IMR-90 (cell line): ENCODE data around the gene KRT35. TPM values are rescaled to one million over a fixed set of nuclear protein-coding genes. Genes with fewer than 3 reads are reported as not detected.

Experiments used
- ATAC-seq: fragments of 200-7000 bp; cut with Tn5 transposase; 2 replicates; pipeline ENCODE4 v1.9.1; 2020; ENCODE audit warnings: low read depth, mild to moderate bottlenecking, moderate library complexity
- BruUV-seq: library from RNA; stranded (reverse); fragments of 400-500 nt; replicated peaks from 2 replicates; lab custom pipeline; 2021; lab: Mats Ljungman, UMichigan
- CTCF ChIA-PET: fragments of 300-600 bp; formaldehyde crosslinking; extraction: SDS; loops from one replicate; lab custom pipeline; 2021; ENCODE audit warnings: antibody characterized with exemption; lab: Yijun Ruan, JAX
- POLR2A ChIA-PET: fragments of 300-600 bp; sonication (Branson Sonifier 250); formaldehyde crosslinking; loops from one replicate; lab custom pipeline; 2022; ENCODE audit warnings: antibody characterized with exemption; ENCODE audit not compliant: unreplicated experiment; lab: Charles Lee
- DNase-seq: peaks from one replicate; pipeline ENCODE4 v3.0.0; 2013
- H2AFZ ChIP-seq: replicated peaks from 2 replicates; pipeline ENCODE3; 2013; ENCODE audit warnings: low read length, mild to moderate bottlenecking; ENCODE audit not compliant: poor library complexity
- H2AK5ac ChIP-seq: 2 replicates; pipeline ENCODE4 v1.6.1; 2013; ENCODE audit warnings: low read depth, low read length, inconsistent platforms
- H2AK9ac ChIP-seq: replicated peaks from 2 replicates; pipeline ENCODE3; 2013; ENCODE audit warnings: mild to moderate bottlenecking, low read depth, low read length, moderate library complexity; ENCODE audit not compliant: poor library complexity
- H2BK120ac ChIP-seq: 2 replicates; pipeline ENCODE4 v1.6.1; 2013; ENCODE audit warnings: low read depth, low read length, inconsistent platforms
- H2BK15ac ChIP-seq: 3 replicates; pipeline ENCODE4 v1.6.1; 2013; ENCODE audit warnings: low read depth, low read length, inconsistent platforms
- H2BK20ac ChIP-seq: 2 replicates; pipeline ENCODE4 v1.6.1; 2013; ENCODE audit warnings: low read depth, mild to moderate bottlenecking, inconsistent platforms, low read length, moderate library complexity
- H2BK5ac ChIP-seq: 2 replicates; pipeline ENCODE4 v1.6.1; 2013; ENCODE audit warnings: mild to moderate bottlenecking, low read depth, low read length, inconsistent platforms; ENCODE audit not compliant: poor library complexity, severe bottlenecking
- H3K14ac ChIP-seq: replicated peaks from 2 replicates; pipeline ENCODE4 v1.6.1; 2013; ENCODE audit warnings: low read depth, low read length, inconsistent platforms
- H3K18ac ChIP-seq: 2 replicates; pipeline ENCODE4 v1.6.1; 2013; ENCODE audit warnings: low read depth, low read length, control low read depth
- H3K23ac ChIP-seq: 2 replicates; pipeline ENCODE4 v1.6.1; 2013; ENCODE audit warnings: low read depth, low read length, inconsistent platforms
- H3K27ac ChIP-seq: 2 replicates; pipeline ENCODE4 v1.5.1; 2013; ENCODE audit warnings: mild to moderate bottlenecking, control low read depth, low read length; ENCODE audit not compliant: insufficient read depth
- H3K27me3 ChIP-seq: 2 replicates; pipeline ENCODE4 v1.6.1; 2013; ENCODE audit warnings: low read length; ENCODE audit not compliant: control insufficient read depth, insufficient read depth
- H3K36me3 ChIP-seq: 2 replicates; pipeline ENCODE4 v1.6.1; 2013; ENCODE audit warnings: low read length, mixed read lengths; ENCODE audit not compliant: control insufficient read depth, insufficient read depth
- H3K4ac ChIP-seq: 2 replicates; pipeline ENCODE4 v1.6.1; 2013; ENCODE audit warnings: low read depth, low read length, inconsistent platforms
- H3K4me1 ChIP-seq: 2 replicates; pipeline ENCODE4 v1.6.1; 2013; ENCODE audit warnings: low read length, mixed read lengths; ENCODE audit not compliant: control insufficient read depth, insufficient read depth
- H3K4me2 ChIP-seq: 2 replicates; pipeline ENCODE4 v1.6.1; 2013; ENCODE audit warnings: low read depth, mild to moderate bottlenecking, control low read depth, low read length, moderate library complexity
- H3K4me3 ChIP-seq: 2 replicates; pipeline ENCODE4 v1.5.1; 2013; ENCODE audit warnings: low read depth, mild to moderate bottlenecking, control low read depth, low read length, moderate library complexity; ENCODE audit not compliant: insufficient read depth
- H3K56ac ChIP-seq: 2 replicates; pipeline ENCODE4 v1.6.1; 2013; ENCODE audit warnings: low read length, inconsistent platforms; ENCODE audit not compliant: insufficient read depth; ENCODE audit errors: extremely low read depth
- H3K79me1 ChIP-seq, 2 experiments: 2 replicates each; pipeline ENCODE4 v1.6.1; 2013; ENCODE audit warnings: low read length in 2 of 2, inconsistent platforms in 1 of 2, low read depth in 1 of 2
- H3K9ac ChIP-seq: 2 replicates; pipeline ENCODE4 v1.6.1; 2013; ENCODE audit warnings: low read depth, low read length, control low read depth
- H3K9me1 ChIP-seq: 2 replicates; pipeline ENCODE4 v1.6.1; 2013; ENCODE audit warnings: low read length, inconsistent platforms; ENCODE audit not compliant: insufficient read depth
- H3K9me3 ChIP-seq: 2 replicates; pipeline ENCODE4 v1.6.1; 2013; ENCODE audit warnings: low read length; ENCODE audit not compliant: control insufficient read depth, insufficient read depth
- H4K20me1 ChIP-seq: 2 replicates; pipeline ENCODE4 v1.6.1; 2013; ENCODE audit warnings: low read length, inconsistent platforms; ENCODE audit not compliant: insufficient read depth
- H4K5ac ChIP-seq: 2 replicates; pipeline ENCODE4 v1.6.1; 2013; ENCODE audit warnings: mild to moderate bottlenecking, low read depth, low read length, control low read depth
- H4K8ac ChIP-seq, 2 experiments: 2 replicates each; pipeline ENCODE4 v1.6.1; 2013; ENCODE audit warnings: low read depth in 2 of 2, low read length in 2 of 2, control low read depth in 1 of 2, inconsistent platforms in 1 of 2
- H4K91ac ChIP-seq: 2 replicates; pipeline ENCODE4 v1.6.1; 2013; ENCODE audit warnings: low read depth, low read length, inconsistent platforms; ENCODE audit not compliant: insufficient read depth
- BHLHE40 ChIP-seq: fragments of 150-350 bp; IDR thresholded peaks from 2 replicates; pipeline ENCODE4 v1.6.1; 2016; ENCODE audit warnings: mild to moderate bottlenecking, low read depth, low read length
- CEBPB ChIP-seq: IDR thresholded peaks from 2 replicates; pipeline ENCODE4 v1.6.1; 2012; ENCODE audit warnings: low read depth, low read length, improper control_type of control experiment
- CHD1 ChIP-seq: IDR thresholded peaks from 2 replicates; pipeline ENCODE4 v1.6.1; 2012; ENCODE audit warnings: low read depth, low read length, improper control_type of control experiment
- ELK1 ChIP-seq: fragments of 150-350 bp; IDR thresholded peaks from 2 replicates; pipeline ENCODE4 v1.6.1; 2016; ENCODE audit warnings: low read depth, mild to moderate bottlenecking, low read length, moderate library complexity, borderline replicate concordance
- FOS ChIP-seq: fragments of 150-350 bp; IDR thresholded peaks from 2 replicates; pipeline ENCODE4 v1.6.1; 2016; ENCODE audit warnings: low read depth, low read length
- MAFK ChIP-seq: IDR thresholded peaks from 2 replicates; pipeline ENCODE4 v1.6.1; 2012; ENCODE audit warnings: low read depth, low read length, improper control_type of control experiment
- MAZ ChIP-seq: IDR thresholded peaks from 2 replicates; pipeline ENCODE4 v1.6.1; 2012; ENCODE audit warnings: low read depth, mild to moderate bottlenecking, low read length, improper control_type of control experiment, moderate library complexity, borderline replicate concordance
- MXI1 ChIP-seq: IDR thresholded peaks from 2 replicates; pipeline ENCODE4 v1.6.1; 2012; ENCODE audit warnings: low read depth, mild to moderate bottlenecking, low read length, moderate library complexity, borderline replicate concordance
- NFE2L2 ChIP-seq: fragments of 150-350 bp; IDR thresholded peaks from 2 replicates; pipeline ENCODE4 v1.6.1; 2016; ENCODE audit warnings: low read depth, mild to moderate bottlenecking, low read length
- POLR2A ChIP-seq: IDR thresholded peaks from 2 replicates; pipeline ENCODE4 v1.6.1; 2012; ENCODE audit warnings: mild to moderate bottlenecking, low read depth, low read length
- RAD21 ChIP-seq: IDR thresholded peaks from 2 replicates; pipeline ENCODE4 v1.6.1; 2012; ENCODE audit warnings: low read length, improper control_type of control experiment
- RCOR1 ChIP-seq: IDR thresholded peaks from 2 replicates; pipeline ENCODE4 v1.6.1; 2012; ENCODE audit warnings: mild to moderate bottlenecking, low read length, improper control_type of control experiment; ENCODE audit not compliant: insufficient replicate concordance
- RFX5 ChIP-seq: IDR thresholded peaks from 2 replicates; pipeline ENCODE4 v1.8.0; 2012; ENCODE audit warnings: low read depth, mild to moderate bottlenecking, low read length, moderate library complexity
- SMC3 ChIP-seq: fragments of 150-350 bp; IDR thresholded peaks from 2 replicates; pipeline ENCODE4 v1.6.1; 2016; ENCODE audit warnings: low read depth, mild to moderate bottlenecking, antibody characterized with exemption, low read length, moderate library complexity
- WGBS, 2 experiments: methylation state at CpG; one replicate each; pipeline versions ENCODE4 v1.1.5 to v1.1.7; 2013; ENCODE audit warnings: missing lambda C conversion rate in 2 of 2; ENCODE audit not compliant: insufficient read length in 1 of 2; ENCODE audit errors: extremely low coverage in 2 of 2; 5-methylcytosine and 5-hydroxymethylcytosine counted together
- dilution Hi-C: fragments of 300-500 bp; cut with HindIII; formaldehyde crosslinking; loops from one replicate; pipeline ENCODE4 v1.14.3; 2018; ENCODE audit warnings: low sequenced_read_pairs; ENCODE audit not compliant: unreplicated experiment
- in situ Hi-C: fragments of 300-500 bp; cut with MboI; formaldehyde crosslinking; loops from 3 replicates; pipeline ENCODE4 v1.14.3; 2019; ENCODE audit warnings: low sequenced_read_pairs, inconsistent platforms, mixed read lengths
- intact Hi-C: fragments of 100-400 bp; cut with micrococcal nuclease; formaldehyde crosslinking; loops from 2 replicates; pipeline ENCODE4 v1.10.0; 2022
- polyA plus RNA-seq, 3 experiments: library from polyadenylated mRNA; depleted of rRNA; stranded (reverse); fragments of >200 nt; gene quantifications; 2 replicates each; pipeline ENCODE4 v1.2.3, GENCODE V29; 2012; ENCODE audit warnings: low replicate concordance in 1 of 3
- total RNA-seq: library from RNA; depleted of rRNA; stranded (reverse); fragments of >200 nt; gene quantifications from 2 replicates; pipeline ENCODE4 v1.2.3, GENCODE V29; 2012
- TF ChIP-seq, protein P1 (sequence below): conservative IDR thresholded peaks from 2 replicates; pipeline ENCODE4 v1.5.1; 2012; ENCODE audit warnings: mild to moderate bottlenecking, low read depth, low read length, improper control_type of control experiment
- TF ChIP-seq, protein P2 (sequence below): fragments of 150-350 bp; IDR thresholded peaks from 2 replicates; pipeline ENCODE4 v1.6.1; 2017; ENCODE audit warnings: mild to moderate bottlenecking, antibody characterized with exemption, low read length, low read depth

Gene KRT35
- total and polyA plus RNA-seq, 2 of the 4 experiments (the other 2 are of a cell fraction) = not detected

DNA sequence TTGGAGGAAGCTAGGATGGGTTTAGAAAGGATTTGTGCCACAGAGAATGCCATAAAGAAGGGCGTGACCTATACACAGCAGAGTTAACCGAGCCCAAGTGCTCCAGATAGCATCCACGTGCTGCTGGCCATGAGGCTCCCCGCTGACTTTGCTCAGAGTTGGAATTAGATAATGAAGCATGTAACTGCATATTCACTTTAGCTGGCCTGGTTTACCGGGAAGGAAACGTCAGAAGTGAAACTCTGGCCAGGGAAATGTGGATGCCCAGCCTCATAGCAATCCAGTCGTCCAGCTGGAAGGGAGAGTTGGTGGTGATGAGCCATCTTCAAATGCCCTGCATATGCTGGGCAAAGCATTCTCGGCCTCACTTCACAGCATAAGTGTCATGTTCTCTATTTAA, 6.1 kb downstream of the KRT35 start:
- no peaks in the 10 kb centered on the region for H4K20me1 ChIP-seq
- no peak overlapping the region for H3K56ac ChIP-seq
- H3K27ac ChIP-seq = no peak overlapping the region
- peaks cover 12% of the 10 kb centered on the region for H3K9me3 ChIP-seq
- no peak overlapping the region for H2AK5ac ChIP-seq
- H3K27me3 ChIP-seq = peaks cover 12% of the 10 kb centered on the region
- TF ChIP-seq MAZ = no peak
- no peak for TF ChIP-seq ELK1
- TF ChIP-seq CHD1 = no peak
- TF ChIP-seq BHLHE40 = no peak
- no peak for TF ChIP-seq MAFK
- TF ChIP-seq SMC3 = no peak
- TF ChIP-seq RCOR1 = no peak
- TF ChIP-seq NFE2L2 = no peak
- TF ChIP-seq RFX5 = no peak
- TF ChIP-seq, protein P1, sequence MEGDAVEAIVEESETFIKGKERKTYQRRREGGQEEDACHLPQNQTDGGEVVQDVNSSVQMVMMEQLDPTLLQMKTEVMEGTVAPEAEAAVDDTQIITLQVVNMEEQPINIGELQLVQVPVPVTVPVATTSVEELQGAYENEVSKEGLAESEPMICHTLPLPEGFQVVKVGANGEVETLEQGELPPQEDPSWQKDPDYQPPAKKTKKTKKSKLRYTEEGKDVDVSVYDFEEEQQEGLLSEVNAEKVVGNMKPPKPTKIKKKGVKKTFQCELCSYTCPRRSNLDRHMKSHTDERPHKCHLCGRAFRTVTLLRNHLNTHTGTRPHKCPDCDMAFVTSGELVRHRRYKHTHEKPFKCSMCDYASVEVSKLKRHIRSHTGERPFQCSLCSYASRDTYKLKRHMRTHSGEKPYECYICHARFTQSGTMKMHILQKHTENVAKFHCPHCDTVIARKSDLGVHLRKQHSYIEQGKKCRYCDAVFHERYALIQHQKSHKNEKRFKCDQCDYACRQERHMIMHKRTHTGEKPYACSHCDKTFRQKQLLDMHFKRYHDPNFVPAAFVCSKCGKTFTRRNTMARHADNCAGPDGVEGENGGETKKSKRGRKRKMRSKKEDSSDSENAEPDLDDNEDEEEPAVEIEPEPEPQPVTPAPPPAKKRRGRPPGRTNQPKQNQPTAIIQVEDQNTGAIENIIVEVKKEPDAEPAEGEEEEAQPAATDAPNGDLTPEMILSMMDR = no peak
- TF ChIP-seq RAD21 = no peak
- TF ChIP-seq MXI1 = no peak
- no peak for TF ChIP-seq POLR2A
- no peak for TF ChIP-seq FOS
- TF ChIP-seq, protein P2, sequence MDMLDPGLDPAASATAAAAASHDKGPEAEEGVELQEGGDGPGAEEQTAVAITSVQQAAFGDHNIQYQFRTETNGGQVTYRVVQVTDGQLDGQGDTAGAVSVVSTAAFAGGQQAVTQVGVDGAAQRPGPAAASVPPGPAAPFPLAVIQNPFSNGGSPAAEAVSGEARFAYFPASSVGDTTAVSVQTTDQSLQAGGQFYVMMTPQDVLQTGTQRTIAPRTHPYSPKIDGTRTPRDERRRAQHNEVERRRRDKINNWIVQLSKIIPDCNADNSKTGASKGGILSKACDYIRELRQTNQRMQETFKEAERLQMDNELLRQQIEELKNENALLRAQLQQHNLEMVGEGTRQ = no peak
- TF ChIP-seq CEBPB = no peak
- H2BK20ac ChIP-seq = no peak overlapping the region
- dilution Hi-C loops = no loop called here
- CTCF ChIA-PET = interaction anchor here (0.6 kb wide), 1 partner anchor 13 kb away, joined by 3 read pairs; no protein-coding TSS in a partner anchor
- no peak overlapping the region for H3K9ac ChIP-seq
- DNase-seq = no peak
- H2AFZ ChIP-seq = no peak overlapping the region
- no peak overlapping the region for H3K4me2 ChIP-seq
- POLR2A ChIA-PET = no interaction called here
- H2BK120ac ChIP-seq = no peak overlapping the region
- no peak overlapping the region for H4K8ac ChIP-seq
- intact Hi-C loops = no loop called here
- in situ Hi-C loops = no loop called here
- BruUV-seq = no TSS peak
- H3K9me1 ChIP-seq = peaks cover 3% of the 10 kb centered on the region; the same call in 1 of the 2 replicates
- H2BK5ac ChIP-seq = no peak overlapping the region
- 83% methylated on average over 1 of the region's 8 CpGs; no CpG with 5 or more reads in 1 of the 2 experiments for WGBS, 2 experiments
- no peak overlapping the region for H4K91ac ChIP-seq
- no peak overlapping the region for H4K5ac ChIP-seq
- H3K14ac ChIP-seq = no peak overlapping the region
- H3K23ac ChIP-seq = no peak overlapping the region
- H3K36me3 ChIP-seq = no peaks in the 10 kb centered on the region
- H3K4me1 ChIP-seq = no peaks in the 10 kb centered on the region
- no peak overlapping the region for H3K4ac ChIP-seq
- H2BK15ac ChIP-seq = no peak overlapping the region
- no peak for ATAC-seq
- H3K4me3 ChIP-seq = no peak overlapping the region
- H3K18ac ChIP-seq = no peak overlapping the region
- H2AK9ac ChIP-seq = no peak overlapping the region
- H3K79me1 ChIP-seq = no peaks in the 10 kb centered on the region
